Kidney (tissue), 14 donors: ENCODE measurements around the gene NFAM1. TPM values are rescaled to one million over a fixed set of nuclear protein-coding genes. Genes with fewer than 3 reads are reported as not detected.

Experiments
- DNase-seq, 5 donors: peaks; one replicate each; pipeline ENCODE4 v3.0.0-alpha.2; 2013 to 2020
- FAIRE-seq: peaks from 2 replicates; lab custom pipeline; 2012; peaks lifted over from hg19 to GRCh38; lab: Jason Lieb, UNC
- H3K27ac ChIP-seq, 2 donors: one replicate each; pipeline ENCODE4 v1.7.0; 2013; ENCODE audit warnings: low read depth in 2 of 2, low read length in 2 of 2, inconsistent platforms in 1 of 2
- H3K27me3 ChIP-seq: one replicate; pipeline ENCODE4 v1.7.1; 2013; ENCODE audit warnings: low read length, inconsistent platforms; ENCODE audit not compliant: control insufficient read depth, insufficient read depth
- H3K36me3 ChIP-seq, 3 donors: one replicate each; pipeline versions ENCODE4 v1.7.0 to v1.7.1; 2013; ENCODE audit warnings: low read length in 3 of 3, control low read depth in 1 of 3, inconsistent platforms in 1 of 3; ENCODE audit not compliant: insufficient read depth in 3 of 3, control insufficient read depth in 2 of 3
- H3K4me1 ChIP-seq, 3 donors: one replicate each; pipeline versions ENCODE4 v1.7.0 to v1.7.1; 2013; ENCODE audit warnings: low read length in 3 of 3, inconsistent platforms in 1 of 3, low read depth in 1 of 3; ENCODE audit not compliant: control insufficient read depth in 2 of 3, insufficient read depth in 2 of 3
- H3K4me3 ChIP-seq, 3 donors: one replicate each; pipeline versions ENCODE4 v1.7.0 to v1.8.1; 2013; ENCODE audit warnings: low read length in 3 of 3, control low read depth in 1 of 3, inconsistent platforms in 1 of 3
- H3K9ac ChIP-seq, 3 donors: one replicate each; pipeline versions ENCODE4 v1.7.0 to v1.7.1; 2013; ENCODE audit warnings: low read length in 3 of 3, control low read depth in 1 of 3, inconsistent platforms in 1 of 3
- H3K9me3 ChIP-seq, 3 donors: one replicate each; pipeline versions ENCODE4 v1.7.0 to v1.7.1; 2013; ENCODE audit warnings: low read length in 3 of 3, control low read depth in 1 of 3, inconsistent platforms in 1 of 3; ENCODE audit not compliant: control insufficient read depth in 2 of 3, insufficient read depth in 1 of 3
- intact Hi-C: fragments of 100-400 bp; cut with DNase I; formaldehyde crosslinking; loops from one replicate; pipeline ENCODE4 v1.11.1; 2022
- polyA plus RNA-seq: library from polyadenylated mRNA; stranded (reverse); fragments of 350-450 nt; fragmentation: Illumina TruSeq; extraction: RNeasy Lipid Tissue Mini Kit (QIAGEN cat#74804); gene quantifications from one replicate; pipeline ENCODE4 v1.2.3, GENCODE V29; 2014; ENCODE audit warnings: low read depth, low replicate concordance; ENCODE audit not compliant: insufficient read depth
- total RNA-seq: library from RNA; stranded (reverse); fragmentation: NEBNext Ultra II Directional; extraction: Animal tissue kit (Norgen Biotek cat#: 25700); gene quantifications from one replicate; pipeline ENCODE4 v1.2.1, GENCODE V29; 2021
- TF ChIP-seq, protein P1 (sequence below): IDR thresholded peaks from 3 replicates; pipeline ENCODE4 v1.5.1; 2012; ENCODE audit warnings: mild to moderate bottlenecking, moderate library complexity, borderline replicate concordance; ENCODE audit not compliant: insufficient read depth; ENCODE audit errors: extremely low read depth
- donor health status: control.
- donor health status: control.
- donor health status: control.
- donor health status: control.
- donor health status: control.
- donor health status: DM: yes; HTN: yes; CAD: no.
- donor health status: Normal renal cell carcinoma (clear cell type).

The NFAM1 gene
- total and polyA plus RNA-seq, 2 donors from 2014 or later = 0.60 to 7.9 TPM

GRCh38 chr22:42372976-42373375 is 59.2 kb downstream of the NFAM1 start:
- Histone ChIP-seq H3K27me3 (no peaks in the 10 kb centered on the region), H3K9me3 (no peaks in the 10 kb centered on the region), H3K9ac (no peak overlapping the region), H3K27ac (no peak overlapping the region), H3K36me3 (no peaks in the 10 kb centered on the region), H3K4me3 (no peak overlapping the region), H3K4me1 (peaks cover 0 to 9% (median 0%) of the 10 kb centered on the region in 3 donors)
- FAIRE-seq = no peak
- intact Hi-C loops = no loop called here
- TF ChIP-seq, protein P1, sequence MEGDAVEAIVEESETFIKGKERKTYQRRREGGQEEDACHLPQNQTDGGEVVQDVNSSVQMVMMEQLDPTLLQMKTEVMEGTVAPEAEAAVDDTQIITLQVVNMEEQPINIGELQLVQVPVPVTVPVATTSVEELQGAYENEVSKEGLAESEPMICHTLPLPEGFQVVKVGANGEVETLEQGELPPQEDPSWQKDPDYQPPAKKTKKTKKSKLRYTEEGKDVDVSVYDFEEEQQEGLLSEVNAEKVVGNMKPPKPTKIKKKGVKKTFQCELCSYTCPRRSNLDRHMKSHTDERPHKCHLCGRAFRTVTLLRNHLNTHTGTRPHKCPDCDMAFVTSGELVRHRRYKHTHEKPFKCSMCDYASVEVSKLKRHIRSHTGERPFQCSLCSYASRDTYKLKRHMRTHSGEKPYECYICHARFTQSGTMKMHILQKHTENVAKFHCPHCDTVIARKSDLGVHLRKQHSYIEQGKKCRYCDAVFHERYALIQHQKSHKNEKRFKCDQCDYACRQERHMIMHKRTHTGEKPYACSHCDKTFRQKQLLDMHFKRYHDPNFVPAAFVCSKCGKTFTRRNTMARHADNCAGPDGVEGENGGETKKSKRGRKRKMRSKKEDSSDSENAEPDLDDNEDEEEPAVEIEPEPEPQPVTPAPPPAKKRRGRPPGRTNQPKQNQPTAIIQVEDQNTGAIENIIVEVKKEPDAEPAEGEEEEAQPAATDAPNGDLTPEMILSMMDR = no peak
- no peak for DNase-seq

- TF ChIP-seq, protein P1 = no peak
- no peak for FAIRE-seq
- peaks cover 0 to 11% (median 0%) of the 10 kb centered on the region in 3 donors for H3K4me1 ChIP-seq
Observed at GRCh38 chr22:42371501-42371900, 60.7 kb downstream of the NFAM1 start.

DNA sequence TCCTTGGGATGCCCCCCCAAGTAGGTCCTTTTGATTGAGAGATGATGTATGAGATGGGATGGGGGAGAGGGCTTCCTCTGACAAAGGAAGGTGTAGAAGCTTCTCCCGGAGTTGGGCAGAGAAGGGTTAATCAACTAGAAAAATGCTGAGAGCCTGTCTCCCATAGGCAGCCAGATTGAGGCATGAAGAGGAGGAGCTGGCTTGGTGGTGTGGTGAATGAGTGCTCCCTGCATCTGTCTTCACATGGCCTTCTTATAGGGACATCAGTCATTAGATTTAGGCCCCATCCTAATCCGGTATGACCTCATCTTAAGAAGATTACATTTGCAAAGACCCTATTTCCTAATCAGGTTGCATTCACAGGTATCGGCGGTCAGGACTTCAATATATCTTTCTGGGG is 61.1 kb downstream of the NFAM1 start:
- DNase-seq = no peak
- Histone ChIP-seq H3K36me3 (no peaks in the 10 kb centered on the region), H3K4me1 (peaks cover 0 to 11% (median 0%) of the 10 kb centered on the region in 3 donors), H3K9me3 (no peaks in the 10 kb centered on the region), H3K9ac (no peak overlapping the region), H3K4me3 (no peak overlapping the region), H3K27me3 (no peaks in the 10 kb centered on the region), H3K27ac (no peak overlapping the region)
- TF ChIP-seq, protein P1 = no peak
- intact Hi-C loops = no loop called here
- no peak for FAIRE-seq

More at GRCh38 chr22:42371501-42371900, 60.7 kb downstream of the NFAM1 start:
- no peak overlapping the region for H3K27ac ChIP-seq
- no peak overlapping the region for H3K9ac ChIP-seq
- no peak overlapping the region for H3K4me3 ChIP-seq
- H3K36me3 ChIP-seq = no peaks in the 10 kb centered on the region
- no peaks in the 10 kb centered on the region for H3K27me3 ChIP-seq
- DNase-seq = no peak
- no peaks in the 10 kb centered on the region for H3K9me3 ChIP-seq
- intact Hi-C loops = no loop called here
